SH-SY5Y (cell line): Measurements from ENCODE around the gene RAET1G.

Experiments
- GATA2 ChIP-seq: IDR thresholded peaks from 2 replicates; pipeline ENCODE4 v1.6.1; 2011; ENCODE audit warnings: mild to moderate bottlenecking, low read depth, low read length
- GATA3 ChIP-seq: IDR thresholded peaks from 2 replicates; pipeline ENCODE4 v1.6.1; 2011; ENCODE audit warnings: low read depth, mild to moderate bottlenecking, low read length, moderate library complexity

DNA sequence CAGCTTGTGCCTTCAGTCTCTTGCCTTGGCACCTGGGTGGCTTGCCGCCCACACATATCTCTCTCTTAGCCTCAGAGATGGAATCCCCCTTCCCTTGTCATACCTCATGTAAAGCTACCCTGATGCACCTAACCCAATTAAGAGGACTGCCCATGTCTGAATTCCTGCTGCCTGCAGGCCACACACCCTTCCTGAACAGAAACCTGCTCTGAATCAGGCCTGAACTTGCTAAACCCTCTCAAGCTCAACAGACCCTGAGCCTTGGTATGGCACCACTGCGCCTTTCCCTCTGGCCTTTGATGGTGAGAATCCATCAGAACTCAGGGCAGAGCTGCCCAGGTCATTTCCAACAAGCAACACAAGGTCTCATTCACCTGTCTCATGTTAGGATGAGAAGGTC, 5.2 kb downstream of the RAET1G start:
- TF ChIP-seq GATA3 (no peak), GATA2 (no peak)
